HEK293T (cell line): ENCODE results near the gene REPIN1.

Source experiments
- CTCF ChIA-PET: fragments of 350-600 bp; formaldehyde crosslinking; extraction: SDS; loops from one replicate; lab custom pipeline; 2021; ENCODE audit warnings: antibody characterized with exemption, inconsistent platforms; lab: Yijun Ruan, JAX
- POLR2A ChIA-PET: fragments of 350-600 bp; formaldehyde crosslinking; extraction: SDS; loops from one replicate; lab custom pipeline; 2020; ENCODE audit warnings: antibody characterized with exemption, inconsistent platforms; lab: Yijun Ruan, JAX
- DNase-seq: peaks from one replicate; pipeline ENCODE4 v3.0.0; 2012; ENCODE audit warnings: mixed read lengths; ENCODE audit errors: extremely low spot score
- ARNT ChIP-seq: fragments of 450-650 bp; IDR thresholded peaks from 2 replicates; pipeline ENCODE4 v1.6.1; 2017; ENCODE audit warnings: mild to moderate bottlenecking
- BHLHE40 ChIP-seq: fragments of 450-650 bp; IDR thresholded peaks from 2 replicates; pipeline ENCODE4 v1.6.1; 2016; ENCODE audit warnings: mild to moderate bottlenecking, moderate library complexity, borderline replicate concordance
- CTBP1 ChIP-seq: fragments of 450-650 bp; IDR thresholded peaks from 2 replicates; pipeline ENCODE4 v1.6.1; 2016; ENCODE audit warnings: borderline replicate concordance
- ELF4 ChIP-seq: fragments of 450-650 bp; IDR thresholded peaks from 2 replicates; pipeline ENCODE4 v1.6.1; 2017; ENCODE audit warnings: antibody characterized with exemption
- FOXA1 ChIP-seq: fragments of 450-650 bp; IDR thresholded peaks from 2 replicates; pipeline ENCODE4 v1.6.1; 2016; ENCODE audit warnings: mild to moderate bottlenecking
- FOXK2 ChIP-seq: fragments of 450-650 bp; IDR thresholded peaks from 2 replicates; pipeline ENCODE4 v1.6.1; 2016; ENCODE audit warnings: mild to moderate bottlenecking
- FOXM1 ChIP-seq: fragments of 450-650 bp; IDR thresholded peaks from 2 replicates; pipeline ENCODE4 v1.6.1; 2017; ENCODE audit warnings: mild to moderate bottlenecking, borderline replicate concordance
- HDGF ChIP-seq: fragments of 450-650 bp; IDR thresholded peaks from 2 replicates; pipeline ENCODE4 v1.6.1; 2017; ENCODE audit warnings: antibody characterized with exemption, borderline replicate concordance
- L3MBTL2 ChIP-seq: fragments of 450-650 bp; conservative IDR thresholded peaks from 2 replicates; pipeline ENCODE4 v1.6.1; 2016; ENCODE audit warnings: mild to moderate bottlenecking
- LEF1 ChIP-seq: fragments of 450-650 bp; IDR thresholded peaks from 2 replicates; pipeline ENCODE4 v1.6.1; 2017; ENCODE audit warnings: mild to moderate bottlenecking, borderline replicate concordance
- NFRKB ChIP-seq: fragments of 450-650 bp; IDR thresholded peaks from 2 replicates; pipeline ENCODE4 v1.6.1; 2016; ENCODE audit warnings: mild to moderate bottlenecking, moderate library complexity
- PKNOX1 ChIP-seq: fragments of 450-650 bp; IDR thresholded peaks from 2 replicates; pipeline ENCODE4 v1.6.1; 2016
- SP1 ChIP-seq: fragments of 450-650 bp; IDR thresholded peaks from 2 replicates; pipeline ENCODE4 v1.6.1; 2017
- SUZ12 ChIP-seq: fragments of 450-650 bp; IDR thresholded peaks from 2 replicates; pipeline ENCODE4 v1.6.1; 2016; ENCODE audit warnings: mild to moderate bottlenecking
- TARDBP ChIP-seq: fragments of 450-650 bp; IDR thresholded peaks from 2 replicates; pipeline ENCODE4 v1.6.1; 2016
- ZNF384 ChIP-seq: fragments of 450-650 bp; IDR thresholded peaks from 2 replicates; pipeline ENCODE4 v1.6.1; 2016

REPIN1 gene

DNA sequence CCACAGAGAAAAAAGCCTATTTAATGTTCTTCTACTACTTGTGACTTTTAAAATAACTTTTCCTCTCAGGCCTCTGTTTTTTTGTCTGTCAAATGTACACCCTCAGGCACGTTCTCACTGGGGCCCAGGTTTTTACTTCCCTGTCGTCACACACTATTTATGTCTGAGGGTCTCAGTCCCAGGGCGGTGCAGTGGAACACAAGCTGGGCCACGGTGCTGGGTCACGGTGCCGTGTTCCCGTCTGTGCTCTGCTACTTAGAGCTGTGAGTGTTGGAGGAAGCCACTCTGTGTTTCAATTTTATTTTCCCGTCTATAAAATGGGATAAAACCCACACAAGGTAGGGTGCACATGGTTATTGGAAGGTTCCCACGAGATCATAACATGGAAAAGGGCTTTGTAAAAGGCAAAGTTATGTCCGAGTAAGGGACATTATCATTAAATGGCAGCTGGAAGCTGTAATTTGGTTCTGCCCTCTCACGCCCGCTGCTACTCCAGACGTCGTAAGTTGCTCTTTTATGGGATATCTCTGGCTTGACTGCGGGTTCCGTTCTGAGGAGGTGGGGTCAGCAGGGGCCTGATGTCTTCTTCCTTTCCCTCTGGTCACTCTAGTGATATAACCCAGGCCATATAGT lies 35.7 kb downstream of the REPIN1 start:
- CTCF ChIA-PET: interaction anchor here (0.6 kb wide), 1 partner anchor 11 kb away, joined by 3 read pairs; no protein-coding TSS in a partner anchor
- TF ChIP-seq SUZ12 (no peak), TARDBP (no peak)

GRCh38 chr7:150404805-150405583 lies 36.4 kb downstream of the REPIN1 start:
- CTCF ChIA-PET: interaction anchor here (0.6 to 2.3 kb wide), 3 partner anchors 10 to 43 kb away, joined by 3 to 7 read pairs (median 3); no protein-coding TSS in a partner anchor
- TF ChIP-seq PKNOX1: no peak
- no peak for TF ChIP-seq BHLHE40
- no peak for TF ChIP-seq CTBP1
- TF ChIP-seq FOXA1: no peak
- TF ChIP-seq LEF1: peak; percentile 88
- TF ChIP-seq ELF4: no peak
- 0 out of 2 replicates have a peak, but pooled peaks have one; percentile 45 for TF ChIP-seq FOXM1
- TF ChIP-seq ZNF384: no peak
- TF ChIP-seq L3MBTL2: peak; percentile 27; the same call in 1 of the 2 replicates
- no peak for TF ChIP-seq FOXK2
- TF ChIP-seq SP1: no peak
- TF ChIP-seq HDGF: no peak
- no peak for TF ChIP-seq SUZ12
- peak; percentile 80 for TF ChIP-seq ARNT
- peak; percentile 74; the same call in 1 of the 2 replicates for TF ChIP-seq TARDBP
- TF ChIP-seq NFRKB: no peak
- DNase-seq: peak; percentile 97
- POLR2A ChIA-PET: interaction anchor here (0.8 to 2.3 kb wide), 12 partner anchors 8 to 119 kb away, joined by 3 to 20 read pairs (median 6); partner anchors contain the start of gene REPIN1

More for the DNA sequence above, 35.7 kb downstream of the REPIN1 start:
- no peak for DNase-seq
- POLR2A ChIA-PET: interaction anchor here (0.5 to 2.3 kb wide), 12 partner anchors 9 to 138 kb away, joined by 3 to 20 read pairs (median 4); partner anchors contain the start of gene REPIN1

DNA sequence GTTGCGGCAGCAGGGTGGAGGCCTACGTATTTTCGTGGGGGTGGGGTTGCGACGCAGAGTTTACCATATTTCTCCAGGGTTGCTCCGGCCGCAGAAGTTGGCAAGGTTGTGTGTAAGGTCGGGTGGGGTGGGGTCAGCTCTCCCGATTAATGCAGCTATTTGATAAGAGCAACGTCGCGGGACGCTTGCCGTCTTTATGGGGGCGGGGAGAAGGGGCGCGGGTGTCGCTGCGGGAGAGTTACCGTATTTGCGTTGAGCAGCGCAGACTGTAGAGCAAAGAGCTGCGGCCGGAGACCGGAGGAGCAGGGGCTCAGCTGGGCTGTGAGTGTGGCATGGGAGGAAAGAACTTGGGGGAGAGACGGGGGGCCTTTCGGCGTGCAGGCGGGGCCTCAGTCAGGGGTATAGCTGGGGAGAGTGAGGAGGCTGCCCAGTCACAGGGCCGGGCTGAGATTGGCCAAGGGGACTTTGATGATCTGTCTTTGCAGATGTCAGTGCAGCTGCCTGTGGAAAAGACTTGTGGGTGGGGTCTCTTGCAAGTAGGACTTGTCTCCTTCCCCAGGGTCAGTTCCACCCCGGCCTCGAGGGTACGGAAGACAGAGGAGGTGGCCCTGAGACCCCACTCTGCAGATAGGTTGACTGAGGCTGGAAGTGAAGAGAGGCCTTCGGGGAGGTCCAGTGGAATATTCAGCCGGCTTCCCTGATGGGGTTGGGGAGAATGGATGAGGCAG lies 37.1 kb downstream of the REPIN1 start:
- no peak for DNase-seq
- TF ChIP-seq SP1 (no peak), PKNOX1 (no peak), BHLHE40 (no peak), L3MBTL2 (no peak), FOXK2 (no peak), HDGF (no peak), ELF4 (no peak), TARDBP (no peak), CTBP1 (no peak), ZNF384 (no peak), LEF1 (no peak), ARNT (no peak), FOXA1 (no peak), SUZ12 (no peak), NFRKB (no peak)
- POLR2A ChIA-PET: interaction anchor here (1.0 to 2.9 kb wide), 7 partner anchors 17 to 97 kb away, joined by 3 to 15 read pairs (median 5); partner anchors contain the start of gene REPIN1

GRCh38 chr7:150406312-150406566 lies 37.6 kb downstream of the REPIN1 start:
- no peak for DNase-seq
- ChIA-PET POLR2A (interaction anchor here (0.9 to 2.9 kb wide), 5 partner anchors 17 to 97 kb away, joined by 3 to 15 read pairs (median 5); partner anchors contain the start of genes ACTR3C, LRRC61 and REPIN1), CTCF (interaction anchor here (2.3 kb wide), 1 partner anchor 12 kb away, joined by 7 read pairs; no protein-coding TSS in a partner anchor)
- TF ChIP-seq SP1 (no peak), FOXA1 (no peak)

More for the DNA sequence above, 37.1 kb downstream of the REPIN1 start:
- CTCF ChIA-PET: interaction anchor here (1.0 to 2.3 kb wide), 2 partner anchors 12 to 44 kb away, joined by 3 to 7 read pairs; no protein-coding TSS in a partner anchor

DNA sequence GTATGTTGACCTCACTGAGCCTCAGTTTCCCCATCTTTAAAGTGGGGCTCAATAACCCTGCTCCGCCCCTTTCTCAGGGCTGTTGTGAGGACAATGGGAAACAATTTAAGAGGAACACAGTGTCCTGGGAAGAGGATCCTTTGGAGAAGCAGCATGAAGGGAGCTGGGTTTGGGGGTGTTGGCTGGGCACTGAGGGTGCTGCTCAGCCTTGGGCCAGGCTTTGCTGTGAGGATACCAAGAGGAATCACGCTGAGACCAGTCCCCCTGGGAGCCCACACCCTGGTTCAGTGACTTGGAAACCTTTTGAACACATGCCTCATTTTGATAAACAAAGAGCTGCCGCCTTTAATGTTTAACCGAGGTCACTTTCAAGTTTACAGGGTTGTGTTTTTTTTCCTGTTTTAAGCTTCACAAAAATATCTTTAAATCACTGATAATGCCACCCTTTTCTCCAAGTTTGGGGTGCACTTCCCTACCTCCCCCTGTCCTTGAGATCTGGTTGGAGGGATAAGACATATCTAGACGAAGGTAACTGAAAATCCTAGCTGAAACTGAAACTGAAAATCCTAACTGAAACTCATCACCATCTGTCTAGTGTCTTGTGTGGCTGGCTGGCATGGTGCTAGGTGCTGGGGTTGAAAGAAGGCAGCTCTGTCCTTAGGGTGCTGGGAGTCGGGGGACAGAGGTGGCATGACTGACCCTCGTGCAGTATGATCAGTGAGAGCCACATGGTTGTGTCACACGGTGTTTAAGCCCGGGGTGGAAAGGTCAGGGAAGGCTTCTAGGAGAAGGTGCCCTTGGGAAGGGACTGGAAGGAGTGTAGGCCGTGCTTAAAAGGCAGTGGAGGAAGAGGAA lies 38.2 kb downstream of the REPIN1 start:
- POLR2A ChIA-PET: interaction anchor here (0.8 to 2.9 kb wide), 6 partner anchors 11 to 98 kb away, joined by 3 to 15 read pairs (median 4); partner anchors contain the start of genes ACTR3C, LRRC61 and REPIN1
- no peak for DNase-seq
- CTCF ChIA-PET: interaction anchor here (1.0 to 2.3 kb wide), 3 partner anchors 11 to 121 kb away, joined by 3 to 7 read pairs (median 5); no protein-coding TSS in a partner anchor
- TF ChIP-seq HDGF (no peak), SP1 (no peak), CTBP1 (no peak), LEF1 (no peak), TARDBP (no peak), ZNF384 (no peak), FOXK2 (no peak), FOXA1 (no peak), ARNT (no peak), FOXM1 (no peak), PKNOX1 (no peak), L3MBTL2 (no peak), BHLHE40 (no peak), ELF4 (no peak), NFRKB (no peak), SUZ12 (no peak)
